Measurements from ENCODE around the gene ADAP1. TPM values are rescaled to one million over a fixed set of nuclear protein-coding genes. Genes with fewer than 3 reads are reported as not detected.
A peak's percentile ranks its signal among the peaks of the same experiment; 100 is the strongest.

ADAP1 gene
- total RNA-seq, 6 experiments from 2014 or later: 1.4 to 4.2 (median 2.7) TPM

DNA sequence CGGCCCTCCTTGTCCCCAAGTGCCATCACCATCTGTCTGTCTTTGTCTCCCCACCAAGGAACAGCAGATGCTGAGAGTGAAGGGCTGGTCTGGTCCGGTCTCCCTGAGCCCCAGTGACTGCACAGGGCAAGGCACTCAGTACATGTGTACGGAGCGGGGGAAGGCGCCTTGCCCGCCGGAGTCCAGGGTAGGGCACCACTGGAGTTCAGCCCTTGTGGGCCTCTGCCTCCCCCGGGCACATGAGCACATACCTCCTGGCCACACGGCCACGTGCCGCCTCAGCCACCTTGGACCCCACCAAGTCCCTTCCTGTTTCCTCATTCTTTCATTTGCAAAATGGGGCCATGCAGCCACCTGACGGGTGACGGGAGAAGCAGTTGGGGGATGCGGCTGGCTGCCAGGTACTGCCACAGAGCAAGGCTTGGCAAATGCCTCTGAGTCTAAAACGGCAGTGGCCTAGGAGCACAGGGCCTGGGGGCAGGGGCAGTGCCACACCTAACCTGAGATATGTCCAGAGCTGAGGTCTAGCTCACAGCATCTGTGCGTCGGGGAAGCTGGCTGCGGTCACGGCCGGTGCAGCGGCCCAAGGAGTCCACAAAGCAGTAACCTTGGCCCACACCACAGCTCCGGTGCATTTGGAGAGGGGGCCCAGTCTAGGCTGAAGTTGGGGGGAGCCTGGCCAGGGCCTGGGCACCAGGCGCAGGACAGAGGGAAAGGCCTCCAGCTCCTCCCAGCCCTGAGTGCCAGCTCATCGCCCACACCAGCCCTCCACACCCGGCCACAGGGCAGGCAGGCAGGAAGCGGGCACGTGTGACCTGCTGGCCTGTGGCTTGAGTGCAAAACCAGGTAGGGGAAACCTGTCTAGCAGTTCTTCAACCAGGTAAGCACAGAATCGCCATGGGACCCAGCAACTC, 5.2 kb downstream of the ADAP1 start:
- WGBS (ENCODE audit: insufficient coverage, low coverage, low lambda C conversion rate, missing lambda C conversion rate): 68% methylated on average over 9 of the region's 28 CpGs
- Histone ChIP-seq H3K4me1 (peaks cover 0 to 9% (median 0%) of the 10 kb centered on the region in 4 donors), H3K27ac (no peak overlapping the region)

DNA sequence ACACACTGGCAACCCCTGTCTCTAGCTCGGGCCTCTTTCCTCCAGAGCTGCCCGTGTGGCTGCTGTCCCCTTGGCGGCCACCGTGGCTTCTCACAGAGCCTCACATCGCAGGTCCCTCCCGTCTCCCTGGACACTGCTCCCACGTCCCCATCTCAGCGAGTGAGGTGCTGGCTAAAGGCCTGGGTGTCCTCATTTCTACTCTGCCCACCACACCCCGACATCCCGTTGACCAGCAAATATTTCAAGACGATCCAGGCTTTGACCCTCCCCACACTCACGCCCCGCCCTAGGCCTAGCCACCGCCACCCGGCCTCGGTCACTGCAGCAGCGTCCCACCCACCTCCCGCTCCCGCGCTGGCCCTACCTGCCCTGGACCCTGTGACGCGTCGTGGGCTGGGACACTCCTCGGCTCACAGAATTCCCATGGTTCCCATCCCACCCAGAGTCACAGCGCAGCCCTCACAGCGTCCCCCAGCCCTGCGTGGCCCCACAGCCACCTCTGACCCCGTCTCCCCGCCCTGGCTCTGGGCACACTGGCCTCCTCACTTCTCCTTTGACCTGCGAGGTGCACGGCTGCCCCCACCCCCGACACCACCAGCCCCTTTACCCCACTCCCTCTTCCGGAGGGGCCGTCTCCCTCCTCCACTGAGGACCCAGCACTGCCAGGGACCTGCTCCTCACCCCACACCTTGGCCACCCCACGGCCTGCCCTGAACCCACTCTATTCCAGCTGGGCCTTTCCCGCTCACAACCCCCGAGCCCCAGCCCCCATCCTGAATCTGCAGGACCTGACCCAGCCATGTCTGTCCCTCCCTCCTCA, 6.9 kb downstream of the ADAP1 start:
- 84% methylated on average over 35 of the region's 37 CpGs for WGBS (ENCODE audit: insufficient coverage, low coverage, low lambda C conversion rate, missing lambda C conversion rate)
- H3K36me3 ChIP-seq: no peaks in the 10 kb centered on the region
- intact Hi-C loops (cut with DNase I): no loop called here
- H3K9me3 ChIP-seq: no peaks in the 10 kb centered on the region
- H3K4me1 ChIP-seq: no peaks in the 10 kb centered on the region
- ATAC-seq (no peak), DNase-seq (peak in 2 of 3 donors; percentile 10 to 52)
- no peak for TF ChIP-seq POLR2A (IDR thresholded peaks at IDR 0.05)
- TF ChIP-seq, protein P1, sequence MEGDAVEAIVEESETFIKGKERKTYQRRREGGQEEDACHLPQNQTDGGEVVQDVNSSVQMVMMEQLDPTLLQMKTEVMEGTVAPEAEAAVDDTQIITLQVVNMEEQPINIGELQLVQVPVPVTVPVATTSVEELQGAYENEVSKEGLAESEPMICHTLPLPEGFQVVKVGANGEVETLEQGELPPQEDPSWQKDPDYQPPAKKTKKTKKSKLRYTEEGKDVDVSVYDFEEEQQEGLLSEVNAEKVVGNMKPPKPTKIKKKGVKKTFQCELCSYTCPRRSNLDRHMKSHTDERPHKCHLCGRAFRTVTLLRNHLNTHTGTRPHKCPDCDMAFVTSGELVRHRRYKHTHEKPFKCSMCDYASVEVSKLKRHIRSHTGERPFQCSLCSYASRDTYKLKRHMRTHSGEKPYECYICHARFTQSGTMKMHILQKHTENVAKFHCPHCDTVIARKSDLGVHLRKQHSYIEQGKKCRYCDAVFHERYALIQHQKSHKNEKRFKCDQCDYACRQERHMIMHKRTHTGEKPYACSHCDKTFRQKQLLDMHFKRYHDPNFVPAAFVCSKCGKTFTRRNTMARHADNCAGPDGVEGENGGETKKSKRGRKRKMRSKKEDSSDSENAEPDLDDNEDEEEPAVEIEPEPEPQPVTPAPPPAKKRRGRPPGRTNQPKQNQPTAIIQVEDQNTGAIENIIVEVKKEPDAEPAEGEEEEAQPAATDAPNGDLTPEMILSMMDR (IDR thresholded peaks at IDR 0.05): no peak
- no peak overlapping the region for H3K4me3 ChIP-seq
- H3K27me3 ChIP-seq: no peaks in the 10 kb centered on the region
- H3K27ac ChIP-seq: no peak overlapping the region

More for the DNA sequence above, 5.2 kb downstream of the ADAP1 start:
- ATAC-seq (no peak), DNase-seq (peak in 2 of 3 donors; percentile 14 to 53)
- Histone ChIP-seq H3K36me3 (no peaks in the 10 kb centered on the region), H3K4me3 (no peak overlapping the region), H3K9me3 (no peaks in the 10 kb centered on the region), H3K27me3 (peaks cover 0 to 3% of the 10 kb centered on the region in 2 donors)
- TF ChIP-seq POLR2A (IDR thresholded peaks at IDR 0.05): no peak
- TF ChIP-seq, protein P1 (IDR thresholded peaks at IDR 0.05): no peak
- intact Hi-C loops (cut with DNase I): no loop called here

- Histone ChIP-seq H3K4me3 (no peak overlapping the region), H3K4me1 (no peaks in the 10 kb centered on the region), H3K9me3 (no peaks in the 10 kb centered on the region), H3K27ac (no peak overlapping the region), H3K36me3 (no peaks in the 10 kb centered on the region), H3K27me3 (no peaks in the 10 kb centered on the region)
- peak in 1 of 4 donors; percentile 19 for ATAC-seq
- TF ChIP-seq, protein P1 (IDR thresholded peaks at IDR 0.05): no peak
- TF ChIP-seq POLR2A (IDR thresholded peaks at IDR 0.05): no peak
- DNase-seq: peak in 2 of 3 donors; percentile 6 to 48
- 84% methylated on average over 17 of the region's 29 CpGs for WGBS (ENCODE audit: insufficient coverage, low coverage, low lambda C conversion rate, missing lambda C conversion rate)
- intact Hi-C loops (cut with DNase I): no loop called here
Measured at GRCh38 chr7:946256-946996, 8.1 kb downstream of the ADAP1 start.

GRCh38 chr7:945556-946255, 8.8 kb downstream of the ADAP1 start:
- H3K4me1 ChIP-seq: no peaks in the 10 kb centered on the region
- ATAC-seq: peak in 3 of 4 donors; percentile 31 to 62 (median 40)
- intact Hi-C loops (cut with DNase I): no loop called here
- no peaks in the 10 kb centered on the region for H3K27me3 ChIP-seq
- 7% methylated on average over 3 of the region's 30 CpGs for WGBS (ENCODE audit: insufficient coverage, low coverage, low lambda C conversion rate, missing lambda C conversion rate)
- peak in 2 of 3 donors; percentile 31 to 61 for DNase-seq
- no peak overlapping the region for H3K27ac ChIP-seq
- H3K9me3 ChIP-seq: no peaks in the 10 kb centered on the region
- no peaks in the 10 kb centered on the region for H3K36me3 ChIP-seq
- H3K4me3 ChIP-seq: no peak overlapping the region
- TF ChIP-seq, protein P1 (IDR thresholded peaks at IDR 0.05): no peak
- no peak for TF ChIP-seq POLR2A (IDR thresholded peaks at IDR 0.05)
